Activated naive CD8-positive, alpha-beta T cell treated with anti-CD3 and anti-CD28 coated beads, Interleukin-2, amount 50 U/mL, for 24 hours (primary cell): Measurements from ENCODE around the gene ATP1A2.
"Not testable (repeated sequence)": the region's sequence is repeated elsewhere in the genome, so short reads cannot be mapped to it uniquely, and the experiment has no call there.

ENCODE experiments used
- ATAC-seq: fragments of 150-1000 bp; cut with Tn5 transposase; one replicate; pipeline ENCODE4 v1.10.0; 2021
- DNase-seq: peaks from one replicate; pipeline ENCODE4 v3.0.0; 2021
- H3K27ac Mint-ChIP-seq: one replicate; pipeline ENCODE4 v1.8.0; 2021; ENCODE audit warnings: mild to moderate bottlenecking, mixed read lengths
- H3K27me3 Mint-ChIP-seq: one replicate; pipeline ENCODE4 v1.8.0; 2021; ENCODE audit warnings: mixed read lengths
- H3K36me3 Mint-ChIP-seq: one replicate; pipeline ENCODE4 v1.8.0; 2021; ENCODE audit warnings: low read depth, mixed read lengths
- H3K4me1 Mint-ChIP-seq: one replicate; pipeline ENCODE4 v1.8.0; 2021; ENCODE audit warnings: mixed read lengths
- H3K4me3 Mint-ChIP-seq: one replicate; pipeline ENCODE4 v1.8.0; 2021; ENCODE audit warnings: mild to moderate bottlenecking, moderate library complexity, mixed read lengths
- H3K9me3 Mint-ChIP-seq: one replicate; pipeline ENCODE4 v1.8.0; 2021; ENCODE audit warnings: mixed read lengths

Gene ATP1A2

GRCh38 chr1:160103658-160104408 is 11.7 kb upstream of the ATP1A2 start:
- no peaks in the 10 kb centered on the region for H3K9me3 Mint-ChIP-seq
- ATAC-seq: no peak
- H3K36me3 Mint-ChIP-seq: no peaks in the 10 kb centered on the region
- no peaks in the 10 kb centered on the region for H3K27me3 Mint-ChIP-seq
- H3K4me3 Mint-ChIP-seq: no peak overlapping the region
- DNase-seq: no peak
- H3K27ac Mint-ChIP-seq: no peak overlapping the region
- peaks cover 39% of the 10 kb centered on the region for H3K4me1 Mint-ChIP-seq

DNA sequence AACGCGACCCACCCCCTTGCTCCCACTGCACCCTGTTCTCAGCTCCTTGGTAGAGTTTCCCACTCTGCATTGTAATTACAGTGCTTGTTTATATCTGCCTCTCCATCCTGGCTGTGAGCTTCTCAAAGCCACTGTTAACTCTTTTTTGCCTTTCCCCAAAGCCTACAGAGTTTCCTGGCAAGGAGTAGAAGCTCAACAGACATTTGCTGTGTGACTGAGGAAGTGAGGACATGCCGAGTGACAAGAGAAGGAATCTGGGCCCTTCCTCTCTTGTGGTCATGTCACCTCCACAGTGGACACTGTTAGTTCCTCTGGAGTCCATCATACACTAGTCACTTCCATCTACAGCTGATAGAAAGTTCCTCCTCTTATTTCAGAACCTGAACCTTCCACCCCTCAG is 11.1 kb upstream of the ATP1A2 start:
- no peak for ATAC-seq

DNA sequence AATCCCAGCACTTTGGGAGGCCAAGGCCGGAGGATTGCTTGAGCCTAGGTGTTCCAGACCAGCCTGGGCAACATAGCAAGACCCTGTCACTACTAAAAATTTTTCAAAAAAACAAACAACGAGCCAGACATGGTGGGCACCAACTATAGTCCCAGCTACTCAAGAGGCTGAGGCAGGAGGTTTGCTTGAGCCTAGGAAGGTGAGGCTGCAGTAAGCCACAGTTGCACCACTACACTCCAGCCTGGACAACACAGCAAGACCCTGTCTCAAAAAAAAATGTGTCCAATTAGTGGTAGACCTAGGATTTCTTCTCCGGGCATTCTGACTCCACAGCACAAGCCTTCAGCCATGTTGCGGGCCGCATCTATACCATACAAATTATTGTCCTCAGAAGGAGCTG is 10.4 kb upstream of the ATP1A2 start:
- Mint-ChIP-seq H3K27me3 (no peaks in the 10 kb centered on the region), H3K4me1 (peaks cover 32% of the 10 kb centered on the region)
- ATAC-seq: no peak

More for the DNA sequence above, 11.1 kb upstream of the ATP1A2 start:
- Mint-ChIP-seq H3K9me3 (no peaks in the 10 kb centered on the region), H3K4me3 (no peak overlapping the region), H3K27me3 (no peaks in the 10 kb centered on the region), H3K27ac (no peak overlapping the region), H3K4me1 (peaks cover 37% of the 10 kb centered on the region), H3K36me3 (no peaks in the 10 kb centered on the region)
- DNase-seq: no peak

DNA sequence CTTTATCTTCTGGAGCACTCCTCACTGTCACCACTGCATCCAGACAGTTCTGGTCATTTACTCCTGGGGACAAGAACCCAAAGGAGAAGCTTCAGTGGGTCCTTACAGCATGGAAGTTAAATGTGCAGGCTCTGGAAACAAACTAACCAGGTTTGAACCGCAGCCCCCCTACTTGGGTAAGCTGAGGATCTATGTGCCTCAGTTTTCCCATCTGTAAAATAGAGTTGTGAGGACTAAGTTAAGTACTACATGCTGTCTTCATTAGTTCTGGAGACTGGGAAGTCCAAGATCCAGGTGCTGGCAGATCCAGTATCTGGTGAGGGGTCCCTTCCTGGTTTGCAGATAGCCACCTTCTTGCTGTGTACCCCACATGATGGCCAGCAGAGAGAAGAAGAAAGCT is 8.0 kb upstream of the ATP1A2 start:
- H3K27me3 Mint-ChIP-seq: peaks cover 4% of the 10 kb centered on the region
- H3K27ac Mint-ChIP-seq: no peak overlapping the region
- H3K4me3 Mint-ChIP-seq: no peak overlapping the region
- DNase-seq (no peak), ATAC-seq (no peak)
- H3K9me3 Mint-ChIP-seq: no peaks in the 10 kb centered on the region
- peaks cover 12% of the 10 kb centered on the region for H3K4me1 Mint-ChIP-seq
- H3K36me3 Mint-ChIP-seq: no peaks in the 10 kb centered on the region

More for the DNA sequence above, 10.4 kb upstream of the ATP1A2 start:
- Mint-ChIP-seq H3K4me3 (no peak overlapping the region), H3K27ac (no peak overlapping the region), H3K36me3 (no peaks in the 10 kb centered on the region), H3K9me3 (no peaks in the 10 kb centered on the region)
- DNase-seq: no peak

DNA sequence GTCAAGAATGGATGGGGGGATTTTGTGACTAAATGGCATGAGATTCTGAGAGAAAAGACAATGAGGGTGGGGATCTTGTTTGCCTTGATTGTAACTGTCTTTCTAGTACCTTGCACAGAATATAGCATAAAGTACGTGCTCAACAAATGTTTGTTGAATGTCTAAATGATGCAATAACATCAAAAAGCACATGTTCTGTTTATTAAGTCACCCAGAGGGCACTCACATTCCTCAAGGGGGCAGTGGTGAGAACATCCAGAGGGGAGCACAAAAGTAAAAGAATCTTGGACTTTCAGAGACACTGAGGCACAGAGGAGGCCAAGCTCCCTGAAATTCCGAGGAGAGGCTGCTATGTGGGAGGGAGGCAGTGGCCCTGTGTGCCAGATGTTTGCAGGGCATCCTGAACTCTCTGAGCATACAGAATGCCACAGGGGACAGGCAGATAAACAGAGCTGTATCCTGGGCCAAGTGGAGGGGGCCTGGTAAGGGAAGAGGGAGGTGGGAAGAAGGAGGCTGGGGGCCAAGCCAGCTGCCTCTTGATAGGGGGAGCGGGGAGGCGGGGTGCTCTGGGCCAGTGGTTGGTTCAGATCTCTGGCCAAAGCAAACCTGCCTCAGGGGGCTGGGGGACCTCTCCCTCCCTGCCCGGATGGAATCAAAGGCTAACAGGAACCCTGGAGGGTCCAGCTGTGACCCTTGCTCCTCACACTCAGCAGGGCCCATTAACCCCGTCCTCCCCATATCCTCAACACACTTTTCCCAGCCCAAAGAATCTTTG is 6.5 kb upstream of the ATP1A2 start:
- ATAC-seq (no peak), DNase-seq (peak; percentile 40)
- H3K4me1 Mint-ChIP-seq: peaks cover 4% of the 10 kb centered on the region

GRCh38 chr1:160109686-160110085 is 5.9 kb upstream of the ATP1A2 start:
- Mint-ChIP-seq H3K27ac (no peak overlapping the region), H3K36me3 (no peaks in the 10 kb centered on the region), H3K4me3 (no peak overlapping the region)

More for the DNA sequence above, 6.5 kb upstream of the ATP1A2 start:
- Mint-ChIP-seq H3K27me3 (peaks cover 6% of the 10 kb centered on the region), H3K9me3 (no peaks in the 10 kb centered on the region), H3K36me3 (no peaks in the 10 kb centered on the region), H3K4me3 (no peak overlapping the region), H3K27ac (peak overlapping the region; percentile 83)

DNA sequence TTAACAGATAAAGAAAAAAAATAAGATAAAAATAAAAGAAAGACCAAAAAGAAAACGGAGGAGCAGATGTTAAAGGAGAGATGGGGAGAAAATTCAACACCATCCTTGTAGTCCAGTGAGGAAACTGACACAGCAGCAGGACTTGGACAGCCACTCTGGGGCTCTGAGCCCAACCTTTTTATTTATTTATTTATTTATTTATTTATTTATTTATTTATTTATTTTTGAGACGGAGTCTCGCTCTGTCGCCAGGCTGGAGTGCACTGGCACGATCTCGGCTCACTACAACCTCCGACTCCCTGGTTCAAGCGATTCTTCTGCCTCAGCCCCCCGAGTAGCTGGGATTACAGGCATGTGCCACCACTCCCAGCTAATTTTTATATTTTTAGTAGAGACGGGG is 4.1 kb upstream of the ATP1A2 start:
- H3K27ac Mint-ChIP-seq, ATAC-seq, H3K4me1 Mint-ChIP-seq, H3K4me3 Mint-ChIP-seq, DNase-seq, H3K36me3 Mint-ChIP-seq, H3K9me3 Mint-ChIP-seq: not testable (repeated sequence)
- H3K27me3 Mint-ChIP-seq: peaks cover 15% of the 10 kb centered on the region

More at GRCh38 chr1:160109686-160110085, 5.9 kb upstream of the ATP1A2 start:
- H3K9me3 Mint-ChIP-seq: no peaks in the 10 kb centered on the region
- ATAC-seq (no peak), DNase-seq (no peak)
- peaks cover 7% of the 10 kb centered on the region for H3K27me3 Mint-ChIP-seq
- H3K4me1 Mint-ChIP-seq: peaks cover 4% of the 10 kb centered on the region

DNA sequence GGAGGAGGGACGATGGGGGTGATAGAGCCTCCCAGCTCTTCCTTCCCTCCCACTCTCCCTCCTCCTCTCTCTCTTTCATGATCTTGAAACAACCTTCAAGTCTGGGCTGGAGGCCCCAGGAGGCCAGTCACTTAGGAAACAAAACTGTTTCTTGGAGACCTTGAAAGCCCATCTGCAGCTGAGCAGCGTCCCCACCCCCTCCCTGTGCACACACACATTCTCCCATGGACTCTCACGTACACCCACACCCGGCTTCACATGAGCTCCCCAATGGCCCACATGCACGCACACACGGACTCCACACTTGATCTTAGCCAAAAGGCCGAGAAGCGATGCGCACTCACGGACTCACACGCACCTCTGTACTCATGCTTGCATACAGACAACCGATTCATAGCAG is 3.2 kb upstream of the ATP1A2 start:
- peaks cover 21% of the 10 kb centered on the region for H3K27me3 Mint-ChIP-seq

DNA sequence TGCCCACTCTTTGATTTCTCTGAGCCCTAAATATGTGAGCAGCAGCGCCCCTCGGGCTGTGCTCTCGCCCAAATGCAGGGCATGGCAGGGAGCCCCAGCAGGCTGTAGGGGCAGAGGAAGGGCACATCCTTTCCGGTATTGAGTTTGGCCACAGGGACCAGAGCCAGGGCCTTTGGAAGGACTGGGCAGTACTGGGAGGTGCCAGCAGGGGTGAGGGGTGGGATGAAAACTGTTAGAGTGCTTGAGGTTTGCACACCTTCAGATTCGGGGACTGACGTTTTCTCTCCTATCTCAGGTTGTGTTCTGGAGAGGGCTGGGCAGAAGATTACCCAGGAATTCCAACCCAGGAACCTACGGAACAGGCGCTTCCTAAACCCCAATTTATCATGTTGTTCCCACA is 2.2 kb upstream of the ATP1A2 start:
- ATAC-seq: no peak
- no peak overlapping the region for H3K27ac Mint-ChIP-seq
- H3K4me1 Mint-ChIP-seq: peaks cover 4% of the 10 kb centered on the region
- H3K9me3 Mint-ChIP-seq: no peaks in the 10 kb centered on the region
- no peak for DNase-seq
- no peak overlapping the region for H3K4me3 Mint-ChIP-seq
- peaks cover 21% of the 10 kb centered on the region for H3K27me3 Mint-ChIP-seq
- no peaks in the 10 kb centered on the region for H3K36me3 Mint-ChIP-seq

More for the DNA sequence above, 3.2 kb upstream of the ATP1A2 start:
- H3K27ac Mint-ChIP-seq: no peak overlapping the region
- H3K9me3 Mint-ChIP-seq: no peaks in the 10 kb centered on the region
- ATAC-seq: no peak
- no peak overlapping the region for H3K4me3 Mint-ChIP-seq
- DNase-seq: no peak
- H3K36me3 Mint-ChIP-seq: no peaks in the 10 kb centered on the region
- H3K4me1 Mint-ChIP-seq: peaks cover 4% of the 10 kb centered on the region

GRCh38 chr1:160114085-160114484 is 1.5 kb upstream of the ATP1A2 start:
- H3K4me3 Mint-ChIP-seq: no peak overlapping the region

GRCh38 chr1:160116283-160117147 is 956 bp downstream of the ATP1A2 start:
- Mint-ChIP-seq H3K27me3 (peaks cover 17% of the 10 kb centered on the region), H3K9me3 (no peaks in the 10 kb centered on the region), H3K4me1 (no peaks in the 10 kb centered on the region), H3K4me3 (no peak overlapping the region), H3K27ac (no peak overlapping the region), H3K36me3 (no peaks in the 10 kb centered on the region)
- DNase-seq (no peak), ATAC-seq (no peak)

More at GRCh38 chr1:160114085-160114484, 1.5 kb upstream of the ATP1A2 start:
- H3K9me3 Mint-ChIP-seq: no peaks in the 10 kb centered on the region
- H3K36me3 Mint-ChIP-seq: no peaks in the 10 kb centered on the region
- DNase-seq (no peak), ATAC-seq (no peak)
- peaks cover under 1% of the 10 kb centered on the region for H3K4me1 Mint-ChIP-seq
- no peak overlapping the region for H3K27ac Mint-ChIP-seq
- peaks cover 21% of the 10 kb centered on the region for H3K27me3 Mint-ChIP-seq

- no peak for ATAC-seq
- no peaks in the 10 kb centered on the region for H3K9me3 Mint-ChIP-seq
- H3K4me1 Mint-ChIP-seq: no peaks in the 10 kb centered on the region
- no peak overlapping the region for H3K27ac Mint-ChIP-seq
- no peak overlapping the region for H3K4me3 Mint-ChIP-seq
- peaks cover 17% of the 10 kb centered on the region for H3K27me3 Mint-ChIP-seq
- DNase-seq: no peak
- no peaks in the 10 kb centered on the region for H3K36me3 Mint-ChIP-seq
Observed at GRCh38 chr1:160117300-160117699, 1.7 kb downstream of the ATP1A2 start.

DNA sequence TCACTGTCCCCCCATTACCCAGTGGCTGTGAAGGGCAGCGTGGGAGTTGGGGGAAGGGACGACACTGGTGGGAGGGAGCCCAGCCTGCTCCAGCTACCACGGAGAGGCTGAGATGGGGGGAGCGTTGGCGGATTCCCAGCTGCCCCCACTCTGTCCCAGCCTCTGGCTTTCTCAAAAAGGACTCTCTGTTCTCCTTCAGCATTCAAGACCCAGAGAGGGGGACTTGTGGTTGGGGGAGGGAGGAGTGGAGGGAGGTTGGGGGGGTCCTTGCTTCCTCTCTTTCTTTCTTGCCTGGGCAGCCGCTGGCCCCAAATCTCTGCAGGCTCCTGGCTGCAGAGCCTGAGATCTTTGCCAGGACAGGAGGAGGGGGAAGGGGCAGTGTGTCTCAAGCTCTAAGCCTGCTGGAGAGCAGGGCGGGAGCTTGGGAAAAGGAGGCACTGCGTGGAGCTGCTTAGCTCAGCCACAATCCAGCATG is 2.2 kb downstream of the ATP1A2 start:
- ATAC-seq: no peak

GRCh38 chr1:160118928-160119327 is 3.4 kb downstream of the ATP1A2 start:
- Mint-ChIP-seq H3K4me3 (no peak overlapping the region), H3K9me3 (no peaks in the 10 kb centered on the region), H3K4me1 (no peaks in the 10 kb centered on the region), H3K27ac (no peak overlapping the region), H3K27me3 (peaks cover 15% of the 10 kb centered on the region), H3K36me3 (no peaks in the 10 kb centered on the region)
- DNase-seq: no peak
- no peak for ATAC-seq

More for the DNA sequence above, 2.2 kb downstream of the ATP1A2 start:
- Mint-ChIP-seq H3K27me3 (peaks cover 17% of the 10 kb centered on the region), H3K4me3 (no peak overlapping the region), H3K9me3 (no peaks in the 10 kb centered on the region), H3K4me1 (no peaks in the 10 kb centered on the region), H3K27ac (no peak overlapping the region), H3K36me3 (no peaks in the 10 kb centered on the region)
- DNase-seq: no peak
